Measurements from ENCODE around the gene CDY1. TPM values are rescaled to one million over a fixed set of nuclear protein-coding genes. Genes with fewer than 3 reads are reported as not detected.
"Not testable (repeated sequence)": the region's sequence is repeated elsewhere in the genome, so short reads cannot be mapped to it uniquely, and the experiment has no call there.

CDY1 gene, protein sequence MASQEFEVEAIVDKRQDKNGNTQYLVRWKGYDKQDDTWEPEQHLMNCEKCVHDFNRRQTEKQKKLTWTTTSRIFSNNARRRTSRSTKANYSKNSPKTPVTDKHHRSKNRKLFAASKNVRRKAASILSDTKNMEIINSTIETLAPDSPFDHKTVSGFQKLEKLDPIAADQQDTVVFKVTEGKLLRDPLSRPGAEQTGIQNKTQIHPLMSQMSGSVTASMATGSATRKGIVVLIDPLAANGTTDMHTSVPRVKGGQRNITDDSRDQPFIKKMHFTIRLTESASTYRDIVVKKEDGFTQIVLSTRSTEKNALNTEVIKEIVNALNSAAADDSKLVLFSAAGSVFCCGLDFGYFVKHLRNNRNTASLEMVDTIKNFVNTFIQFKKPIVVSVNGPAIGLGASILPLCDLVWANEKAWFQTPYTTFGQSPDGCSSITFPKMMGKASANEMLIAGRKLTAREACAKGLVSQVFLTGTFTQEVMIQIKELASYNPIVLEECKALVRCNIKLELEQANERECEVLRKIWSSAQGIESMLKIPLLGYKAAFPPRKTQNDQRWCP
- total RNA-seq (not detected), polyA plus RNA-seq (not detected)
- long read RNA-seq, donor 1 = 0 reads
- long read RNA-seq, donor 2 = 0 reads
- long read RNA-seq, donor 3 = 0 reads
- long read RNA-seq, donor 4 = 0 reads
- long read RNA-seq, donor 5 = 0 reads
- long read RNA-seq, donor 6 = 0 reads
- long read RNA-seq, donor 7 = 0 reads
- long read RNA-seq, donor 8 = 0 reads
- long read RNA-seq, donor 9 = 0 reads
- long read RNA-seq, donor 10 = 0 reads

- WGBS = no CpG with 5 or more reads among the region's 2 CpGs
- not testable (repeated sequence) for DNase-seq (ENCODE audit: low read depth in 6 of 9, low spot score in 9 of 9)
Observed at GRCh38 chrY:25621817-25622216, at the start of gene CDY1. Gene CDY1, plus strand, starts transcription at chrY:25622117. Its CDS starts 326 bp downstream, at chrY:25622443.

GRCh38 chrY:25593336-25593735 is 28.6 kb upstream of the CDY1 start:
- DNase-seq (ENCODE audit: low read depth in 6 of 9, low spot score in 9 of 9); H3K4me3 ChIP-seq (ENCODE audit: low read length in 2 of 2); H3K9me3 ChIP-seq (ENCODE audit: control insufficient read depth in 2 of 2, insufficient read depth in 1 of 2, low read length in 1 of 2); H3K4me1 ChIP-seq (ENCODE audit: control insufficient read depth in 2 of 2, insufficient read depth in 2 of 2, low read length in 2 of 2); H3K27ac ChIP-seq (ENCODE audit: low read depth in 1 of 2, low read length in 1 of 2); H3K36me3 ChIP-seq (ENCODE audit: control insufficient read depth in 2 of 2, insufficient read depth in 2 of 2, low read length in 1 of 2); H3K27me3 ChIP-seq (ENCODE audit: control insufficient read depth in 2 of 2, insufficient read depth in 1 of 2, low read length in 1 of 2): not testable (repeated sequence)
- WGBS = no CpG with 5 or more reads among the region's 2 CpGs

More at GRCh38 chrY:25621817-25622216, at the start of gene CDY1:
- H3K27ac ChIP-seq (ENCODE audit: low read depth in 1 of 2, low read length in 1 of 2); H3K4me1 ChIP-seq (ENCODE audit: control insufficient read depth in 2 of 2, insufficient read depth in 2 of 2, low read length in 2 of 2); H3K36me3 ChIP-seq (ENCODE audit: control insufficient read depth in 2 of 2, insufficient read depth in 2 of 2, low read length in 1 of 2); H3K9me3 ChIP-seq (ENCODE audit: control insufficient read depth in 2 of 2, insufficient read depth in 1 of 2, low read length in 1 of 2); H3K4me3 ChIP-seq (ENCODE audit: low read length in 2 of 2); H3K27me3 ChIP-seq (ENCODE audit: control insufficient read depth in 2 of 2, insufficient read depth in 1 of 2, low read length in 1 of 2): not testable (repeated sequence)

GRCh38 chrY:25620209-25620608 is 1.7 kb upstream of the CDY1 start:
- H3K36me3 ChIP-seq (ENCODE audit: control insufficient read depth in 2 of 2, insufficient read depth in 2 of 2, low read length in 1 of 2); H3K27ac ChIP-seq (ENCODE audit: low read depth in 1 of 2, low read length in 1 of 2); H3K9me3 ChIP-seq (ENCODE audit: control insufficient read depth in 2 of 2, insufficient read depth in 1 of 2, low read length in 1 of 2); DNase-seq (ENCODE audit: low read depth in 6 of 9, low spot score in 9 of 9); H3K4me3 ChIP-seq (ENCODE audit: low read length in 2 of 2); H3K27me3 ChIP-seq (ENCODE audit: control insufficient read depth in 2 of 2, insufficient read depth in 1 of 2, low read length in 1 of 2); H3K4me1 ChIP-seq (ENCODE audit: control insufficient read depth in 2 of 2, insufficient read depth in 2 of 2, low read length in 2 of 2): not testable (repeated sequence)

DNA sequence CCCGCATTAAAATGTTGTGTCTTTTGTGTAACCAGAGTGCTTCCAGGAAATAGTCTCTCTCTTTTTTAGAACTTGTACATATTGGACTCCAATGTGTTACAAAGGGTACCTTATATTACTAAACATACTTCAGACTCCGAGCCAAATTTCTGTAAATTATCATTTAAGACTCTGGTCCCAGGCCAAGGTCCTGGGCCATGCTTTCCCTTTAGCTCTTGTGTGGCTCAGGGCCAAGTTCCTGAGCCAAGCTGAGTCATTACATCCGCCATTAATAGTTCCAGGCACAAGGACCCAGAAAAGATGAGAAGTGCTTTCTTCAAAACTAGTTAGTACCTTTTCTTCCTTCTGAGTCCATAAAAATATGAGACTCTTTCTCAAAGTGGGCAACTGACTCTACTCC is 4.6 kb downstream of the CDY1 start:
- H3K4me3 ChIP-seq (ENCODE audit: low read length in 2 of 2); DNase-seq (ENCODE audit: low read depth in 6 of 9, low spot score in 9 of 9); H3K27ac ChIP-seq (ENCODE audit: low read depth in 1 of 2, low read length in 1 of 2); H3K4me1 ChIP-seq (ENCODE audit: control insufficient read depth in 2 of 2, insufficient read depth in 2 of 2, low read length in 2 of 2); H3K9me3 ChIP-seq (ENCODE audit: control insufficient read depth in 2 of 2, insufficient read depth in 1 of 2, low read length in 1 of 2); H3K36me3 ChIP-seq (ENCODE audit: control insufficient read depth in 2 of 2, insufficient read depth in 2 of 2, low read length in 1 of 2); H3K27me3 ChIP-seq (ENCODE audit: control insufficient read depth in 2 of 2, insufficient read depth in 1 of 2, low read length in 1 of 2): not testable (repeated sequence)
- no CpG with 5 or more reads among the region's 3 CpGs for WGBS

DNA sequence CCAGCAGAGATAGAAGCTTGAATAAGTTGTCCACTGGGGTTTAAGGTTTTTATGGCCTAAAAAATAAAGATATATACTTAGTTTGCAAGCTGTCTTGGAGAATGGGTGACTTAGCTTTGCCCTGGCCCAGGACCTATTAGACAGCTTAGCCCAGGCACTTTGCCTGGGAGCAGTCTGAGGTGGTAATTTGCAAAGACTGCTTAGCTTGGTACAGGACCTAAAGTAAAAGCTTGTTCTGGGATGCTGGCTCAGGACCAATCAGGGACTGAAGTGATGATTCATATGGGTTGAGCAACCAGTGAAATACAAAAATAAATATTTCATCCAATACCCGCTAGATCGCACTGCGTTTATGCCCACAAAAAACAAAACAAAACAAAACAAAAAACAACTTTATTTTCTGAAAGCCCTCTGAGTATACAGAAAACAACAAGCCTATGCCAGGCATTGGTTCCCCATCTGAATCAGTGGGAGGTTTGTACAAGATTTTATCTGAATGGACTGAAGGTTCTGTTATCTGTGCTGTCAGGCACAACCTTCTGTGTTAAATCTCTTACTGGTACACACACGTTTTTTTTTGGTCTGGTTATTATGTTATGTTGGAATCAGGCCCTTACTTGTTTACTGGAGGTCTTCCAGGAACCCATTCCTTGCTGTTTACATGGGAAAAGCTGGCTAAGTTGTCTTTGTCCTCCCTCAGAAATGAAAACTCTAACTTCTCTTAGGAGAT is 8.6 kb downstream of the CDY1 start:
- not testable (repeated sequence) for H3K9me3 ChIP-seq (ENCODE audit: control insufficient read depth in 2 of 2, insufficient read depth in 1 of 2, low read length in 1 of 2); H3K27me3 ChIP-seq (ENCODE audit: control insufficient read depth in 2 of 2, insufficient read depth in 1 of 2, low read length in 1 of 2); H3K4me1 ChIP-seq (ENCODE audit: control insufficient read depth in 2 of 2, insufficient read depth in 2 of 2, low read length in 2 of 2); DNase-seq (ENCODE audit: low read depth in 6 of 9, low spot score in 9 of 9); H3K4me3 ChIP-seq (ENCODE audit: low read length in 2 of 2); H3K27ac ChIP-seq (ENCODE audit: low read depth in 1 of 2, low read length in 1 of 2); H3K36me3 ChIP-seq (ENCODE audit: control insufficient read depth in 2 of 2, insufficient read depth in 2 of 2, low read length in 1 of 2)
- no CpG with 5 or more reads among the region's 4 CpGs for WGBS

DNA sequence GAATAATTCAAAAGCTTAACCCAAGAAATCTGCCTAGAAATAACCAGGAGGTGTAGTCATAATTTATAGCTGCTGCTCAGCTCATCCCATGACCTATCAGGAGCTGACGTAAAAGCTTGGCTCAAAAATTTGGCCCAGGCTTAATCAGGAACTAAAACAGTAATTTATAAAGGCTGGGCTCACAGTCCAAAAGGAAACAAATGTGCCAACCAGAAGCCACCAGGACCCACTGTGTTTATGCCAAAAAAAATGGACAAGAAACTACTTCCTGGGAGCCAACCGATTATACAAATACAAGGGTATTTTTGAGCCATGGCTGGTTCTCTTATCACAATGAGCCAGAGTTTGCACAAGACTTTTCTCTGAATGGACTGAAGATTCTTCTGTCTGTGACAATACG is 17.9 kb downstream of the CDY1 start:
- not testable (repeated sequence) for H3K36me3 ChIP-seq (ENCODE audit: control insufficient read depth in 2 of 2, insufficient read depth in 2 of 2, low read length in 1 of 2); H3K9me3 ChIP-seq (ENCODE audit: control insufficient read depth in 2 of 2, insufficient read depth in 1 of 2, low read length in 1 of 2); H3K4me3 ChIP-seq (ENCODE audit: low read length in 2 of 2); H3K27me3 ChIP-seq (ENCODE audit: control insufficient read depth in 2 of 2, insufficient read depth in 1 of 2, low read length in 1 of 2); DNase-seq (ENCODE audit: low read depth in 6 of 9, low spot score in 9 of 9); H3K27ac ChIP-seq (ENCODE audit: low read depth in 1 of 2, low read length in 1 of 2); H3K4me1 ChIP-seq (ENCODE audit: control insufficient read depth in 2 of 2, insufficient read depth in 2 of 2, low read length in 2 of 2)
- no CpG with 5 or more reads among the region's 3 CpGs for WGBS

GRCh38 chrY:25643024-25643915 is 21.4 kb downstream of the CDY1 start:
- H3K27ac ChIP-seq (ENCODE audit: low read depth in 1 of 2, low read length in 1 of 2); H3K9me3 ChIP-seq (ENCODE audit: control insufficient read depth in 2 of 2, insufficient read depth in 1 of 2, low read length in 1 of 2); H3K36me3 ChIP-seq (ENCODE audit: control insufficient read depth in 2 of 2, insufficient read depth in 2 of 2, low read length in 1 of 2); H3K27me3 ChIP-seq (ENCODE audit: control insufficient read depth in 2 of 2, insufficient read depth in 1 of 2, low read length in 1 of 2); DNase-seq (ENCODE audit: low read depth in 6 of 9, low spot score in 9 of 9); H3K4me3 ChIP-seq (ENCODE audit: low read length in 2 of 2); H3K4me1 ChIP-seq (ENCODE audit: control insufficient read depth in 2 of 2, insufficient read depth in 2 of 2, low read length in 2 of 2): not testable (repeated sequence)
- WGBS = no CpG with 5 or more reads among the region's 9 CpGs

All from thymus (tissue), 14 donors.